SK-N-SH (cell line): ENCODE measurements around the gene SPATA24. TPM values are rescaled to one million over a fixed set of nuclear protein-coding genes. Genes with fewer than 3 reads are reported as not detected.

ENCODE experiments used
- CTCF ChIA-PET: fragments of 300-600, 350-600 bp; formaldehyde crosslinking; extraction: SDS; loops from one replicate; lab custom pipeline; 2021; lab: Yijun Ruan, JAX
- POLR2A ChIA-PET: fragments of 350-600 bp; sonication (Branson Sonifier 250); formaldehyde crosslinking; extraction: SDS; loops from one replicate; lab custom pipeline; 2020; ENCODE audit warnings: antibody characterized with exemption, inconsistent platforms; lab: Yijun Ruan, JAX
- DNase-seq: peaks from one replicate; pipeline ENCODE4 v3.0.0; 2012
- H2AFZ ChIP-seq: fragments of 200-600 bp; sonication (generic); 2 replicates; pipeline ENCODE4 v1.8.1; 2016; ENCODE audit warnings: antibody characterized with exemption, mild to moderate bottlenecking, low read depth
- H3F3A ChIP-seq: fragments of 200-600 bp; sonication (generic); replicated peaks from 2 replicates; pipeline ENCODE3; 2016; ENCODE audit warnings: antibody characterized with exemption, mild to moderate bottlenecking; ENCODE audit not compliant: insufficient read depth
- H3K27ac ChIP-seq, 2 experiments: fragments of 200-500 bp in 1 of 2; fragments of 200-600 bp in 1 of 2; sonication (Bioruptor generic) in 1 of 2; sonication (generic), shearing (Covaris generic) in 1 of 2; 2 replicates each; pipeline versions ENCODE4 v1.5.1 to v1.6.1; 2014 to 2016; ENCODE audit warnings: low read depth in 2 of 2, inconsistent platforms in 1 of 2, low read length in 1 of 2, mild to moderate bottlenecking in 1 of 2, mixed read lengths in 1 of 2
- H3K27me3 ChIP-seq: fragments of 200-600 bp; sonication (generic), shearing (Covaris generic); 2 replicates; pipeline ENCODE4 v1.6.1; 2016; ENCODE audit warnings: mixed run types; ENCODE audit not compliant: insufficient read depth
- H3K36me3 ChIP-seq, 2 experiments: fragments of 200-500 bp in 1 of 2; fragments of 200-600 bp in 1 of 2; sonication (Bioruptor generic) in 1 of 2; sonication (generic) in 1 of 2; replicated peaks in 1 of 2; 2 replicates each; pipeline versions ENCODE3 to v1.5.1; 2014 to 2016; ENCODE audit warnings: low read length in 1 of 2, mild to moderate bottlenecking in 1 of 2; ENCODE audit not compliant: insufficient read depth in 2 of 2, control insufficient read depth in 1 of 2
- H3K4me1 ChIP-seq, 2 experiments: fragments of 200-500 bp in 1 of 2; fragments of 200-600 bp in 1 of 2; sonication (Bioruptor generic) in 1 of 2; sonication (generic), shearing (Covaris generic) in 1 of 2; 2 replicates each; pipeline versions ENCODE4 v1.5.1 to v1.6.1; 2014 to 2016; ENCODE audit warnings: low read depth in 1 of 2, low read length in 1 of 2, mixed run types in 1 of 2; ENCODE audit not compliant: insufficient read depth in 2 of 2, control insufficient read depth in 1 of 2
- H3K4me2 ChIP-seq: fragments of 200-600 bp; sonication (generic), shearing (Covaris generic); 2 replicates; pipeline ENCODE4 v1.6.1; 2017; ENCODE audit warnings: mixed run types
- H3K4me3 ChIP-seq, 2 experiments: fragments of 200-500 bp in 1 of 2; fragments of 200-600 bp in 1 of 2; sonication (Bioruptor generic) in 1 of 2; sonication (generic), shearing (Covaris generic) in 1 of 2; 2 replicates each; pipeline versions ENCODE4 v1.5.1 to v1.8.1; 2014 to 2016; ENCODE audit warnings: low read depth in 2 of 2, inconsistent platforms in 1 of 2, low read length in 1 of 2, mild to moderate bottlenecking in 1 of 2, mixed read lengths in 1 of 2, moderate library complexity in 1 of 2
- H3K79me2 ChIP-seq: fragments of 200-600 bp; sonication (generic); 2 replicates; pipeline ENCODE4 v1.8.1; 2017; ENCODE audit warnings: mild to moderate bottlenecking; ENCODE audit not compliant: insufficient read depth
- H3K9ac ChIP-seq: fragments of 200-600 bp; sonication (generic); 2 replicates; pipeline ENCODE4 v1.6.1; 2017; ENCODE audit warnings: mixed run types
- H3K9me2 ChIP-seq: fragments of 200-600 bp; sonication (generic); 2 replicates; pipeline ENCODE4 v1.6.1; 2017; ENCODE audit warnings: mixed run types
- H3K9me3 ChIP-seq: fragments of 200-600 bp; sonication (generic); 2 replicates; pipeline ENCODE4 v1.6.1; 2017; ENCODE audit warnings: mixed run types, mild to moderate bottlenecking, moderate library complexity
- H4K20me1 ChIP-seq: fragments of 200-600 bp; sonication (generic); 2 replicates; pipeline ENCODE4 v1.6.1; 2017; ENCODE audit warnings: mild to moderate bottlenecking, mixed run types; ENCODE audit not compliant: insufficient read depth
- ELF1 ChIP-seq: IDR thresholded peaks from 2 replicates; pipeline ENCODE4 v1.4.0; 2012
- EZH2phosphoT487 ChIP-seq: fragments of 200-600 bp; sonication (generic); IDR thresholded peaks from 2 replicates; pipeline ENCODE4 v1.6.1; 2017; ENCODE audit warnings: low read depth, mixed run types, mild to moderate bottlenecking, antibody characterized with exemption, moderate library complexity, borderline replicate concordance
- FOXM1 ChIP-seq: IDR thresholded peaks from 2 replicates; pipeline ENCODE4 v1.4.0; 2012; ENCODE audit warnings: low read depth, mild to moderate bottlenecking
- MXI1 ChIP-seq: IDR thresholded peaks from 2 replicates; pipeline ENCODE4 v1.6.1; 2012; ENCODE audit warnings: mild to moderate bottlenecking, low read depth, low read length, improper control_type of control experiment
- TAF1 ChIP-seq: IDR thresholded peaks from 2 replicates; pipeline ENCODE4 v1.6.1; 2012; ENCODE audit warnings: low read depth, mild to moderate bottlenecking, low read length, moderate library complexity, borderline replicate concordance
- WGBS: methylation state at CpG from one replicate; pipeline ENCODE4 v1.1.6; 2017; ENCODE audit warnings: low lambda C conversion rate; 5-methylcytosine and 5-hydroxymethylcytosine counted together
- polyA plus RNA-seq, 3 experiments: library from polyadenylated mRNA; depleted of rRNA; stranded (reverse); fragments of >200 nt; gene quantifications; 2 replicates each; pipeline ENCODE4 v1.2.3, GENCODE V29; 2012
- TF ChIP-seq, protein P1 (sequence below): IDR thresholded peaks from 2 replicates; pipeline ENCODE4 v1.4.0; 2012; ENCODE audit warnings: low read depth, borderline replicate concordance
- TF ChIP-seq, protein P2 (sequence below): IDR thresholded peaks from 2 replicates; pipeline ENCODE4 v1.6.1; 2012; ENCODE audit warnings: mild to moderate bottlenecking, low read depth, low read length, moderate library complexity

SPATA24 gene
- polyA plus RNA-seq, 1 of the 3 experiments (the other 2 are of a cell fraction) = 7.6 TPM

DNA sequence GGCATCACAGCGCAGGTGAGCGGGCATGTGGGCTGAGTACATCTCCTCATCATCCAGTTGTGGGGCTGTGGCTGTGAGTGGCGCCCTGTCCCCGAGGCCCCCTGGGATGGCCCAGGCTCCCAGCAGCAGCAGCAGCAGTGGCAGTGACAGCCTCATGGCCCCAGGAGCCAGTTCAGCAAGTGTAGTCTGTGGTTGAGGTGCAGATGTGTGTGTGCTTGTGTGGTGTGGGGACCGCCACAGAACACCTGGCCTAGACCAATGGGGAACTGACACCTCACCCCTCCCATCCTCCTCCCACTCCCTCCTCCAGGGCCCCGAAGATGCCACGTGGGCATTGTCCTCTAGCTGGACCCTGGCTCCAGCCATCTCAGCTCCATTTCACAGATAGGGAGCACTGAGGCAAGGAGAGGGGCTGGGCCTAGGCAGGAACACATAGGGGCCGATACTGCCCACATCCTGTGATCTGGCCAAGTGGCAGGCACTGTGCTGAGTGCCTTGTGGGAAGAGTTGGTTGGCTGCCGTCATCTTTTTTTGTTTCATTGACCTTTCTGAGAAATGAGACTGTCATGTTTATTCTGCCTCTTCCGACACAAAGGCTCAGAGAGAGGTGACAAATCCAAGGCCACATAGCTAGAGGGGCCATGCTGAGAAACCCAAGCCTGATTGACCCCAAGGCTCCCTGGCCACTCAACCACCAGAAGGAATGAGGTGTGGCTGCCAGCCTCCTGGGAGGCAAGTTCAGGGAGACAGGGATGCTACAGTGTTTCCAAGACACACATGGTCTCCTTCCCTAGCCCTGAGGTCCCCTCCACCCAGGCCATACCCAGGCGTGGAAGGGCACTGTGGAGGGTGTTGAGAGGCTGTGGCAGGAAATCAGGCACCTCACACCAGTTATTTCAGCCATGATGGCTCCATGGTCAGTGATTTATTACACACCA is 13.9 kb downstream of the SPATA24 start, which contains the start of gene MZB1:
MZB1 (minus strand) TSS at position 213 of the 938 bp plus-strand sequence; CDS start at position 156, 57 bp downstream.
- CTCF ChIA-PET = interaction anchor here (0.6 to 6.3 kb wide), 2 partner anchors 13 to 48 kb away, joined by 3 to 29 read pairs; partner anchors contain the start of gene SPATA24
- WGBS = 93% methylated on average over 9 of the region's 11 CpGs
- H2AFZ ChIP-seq = no peak within 1 kb of the TSS

More for the DNA sequence above, 13.9 kb downstream of the SPATA24 start, which contains the start of gene MZB1:
- DNase-seq = no peak
- Histone ChIP-seq H4K20me1 (no peaks in the 10 kb centered on the region), H3K79me2 (no peaks in the 10 kb centered on the region), H3K4me2 (no peak within 1 kb of the TSS), H3K9ac (no peak within 1 kb of the TSS), H3K4me3 (no peak within 1 kb of the TSS), H3K36me3 (no peaks in the 10 kb centered on the region), H3K9me2 (no peaks in the 10 kb centered on the region), H3K9me3 (no peaks in the 10 kb centered on the region), H3K27ac (no peak within 1 kb of the TSS), H3K4me1 (peaks cover 0 to 3% of the 10 kb centered on the region in 2 experiments; a peak in 1 of 4 replicates), H3K27me3 (peaks cover 12% of the 10 kb centered on the region; the same call in 1 of the 2 replicates), H3F3A (no peaks in the 10 kb centered on the region)
- TF ChIP-seq MXI1 = no peak
- no peak for TF ChIP-seq FOXM1
- TF ChIP-seq TAF1 = no peak
- TF ChIP-seq, protein P1, sequence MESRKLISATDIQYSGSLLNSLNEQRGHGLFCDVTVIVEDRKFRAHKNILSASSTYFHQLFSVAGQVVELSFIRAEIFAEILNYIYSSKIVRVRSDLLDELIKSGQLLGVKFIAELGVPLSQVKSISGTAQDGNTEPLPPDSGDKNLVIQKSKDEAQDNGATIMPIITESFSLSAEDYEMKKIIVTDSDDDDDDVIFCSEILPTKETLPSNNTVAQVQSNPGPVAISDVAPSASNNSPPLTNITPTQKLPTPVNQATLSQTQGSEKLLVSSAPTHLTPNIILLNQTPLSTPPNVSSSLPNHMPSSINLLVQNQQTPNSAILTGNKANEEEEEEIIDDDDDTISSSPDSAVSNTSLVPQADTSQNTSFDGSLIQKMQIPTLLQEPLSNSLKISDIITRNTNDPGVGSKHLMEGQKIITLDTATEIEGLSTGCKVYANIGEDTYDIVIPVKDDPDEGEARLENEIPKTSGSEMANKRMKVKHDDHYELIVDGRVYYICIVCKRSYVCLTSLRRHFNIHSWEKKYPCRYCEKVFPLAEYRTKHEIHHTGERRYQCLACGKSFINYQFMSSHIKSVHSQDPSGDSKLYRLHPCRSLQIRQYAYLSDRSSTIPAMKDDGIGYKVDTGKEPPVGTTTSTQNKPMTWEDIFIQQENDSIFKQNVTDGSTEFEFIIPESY = no peak
- no peak for TF ChIP-seq ELF1
- TF ChIP-seq EZH2phosphoT487 = no peak
- TF ChIP-seq, protein P2, sequence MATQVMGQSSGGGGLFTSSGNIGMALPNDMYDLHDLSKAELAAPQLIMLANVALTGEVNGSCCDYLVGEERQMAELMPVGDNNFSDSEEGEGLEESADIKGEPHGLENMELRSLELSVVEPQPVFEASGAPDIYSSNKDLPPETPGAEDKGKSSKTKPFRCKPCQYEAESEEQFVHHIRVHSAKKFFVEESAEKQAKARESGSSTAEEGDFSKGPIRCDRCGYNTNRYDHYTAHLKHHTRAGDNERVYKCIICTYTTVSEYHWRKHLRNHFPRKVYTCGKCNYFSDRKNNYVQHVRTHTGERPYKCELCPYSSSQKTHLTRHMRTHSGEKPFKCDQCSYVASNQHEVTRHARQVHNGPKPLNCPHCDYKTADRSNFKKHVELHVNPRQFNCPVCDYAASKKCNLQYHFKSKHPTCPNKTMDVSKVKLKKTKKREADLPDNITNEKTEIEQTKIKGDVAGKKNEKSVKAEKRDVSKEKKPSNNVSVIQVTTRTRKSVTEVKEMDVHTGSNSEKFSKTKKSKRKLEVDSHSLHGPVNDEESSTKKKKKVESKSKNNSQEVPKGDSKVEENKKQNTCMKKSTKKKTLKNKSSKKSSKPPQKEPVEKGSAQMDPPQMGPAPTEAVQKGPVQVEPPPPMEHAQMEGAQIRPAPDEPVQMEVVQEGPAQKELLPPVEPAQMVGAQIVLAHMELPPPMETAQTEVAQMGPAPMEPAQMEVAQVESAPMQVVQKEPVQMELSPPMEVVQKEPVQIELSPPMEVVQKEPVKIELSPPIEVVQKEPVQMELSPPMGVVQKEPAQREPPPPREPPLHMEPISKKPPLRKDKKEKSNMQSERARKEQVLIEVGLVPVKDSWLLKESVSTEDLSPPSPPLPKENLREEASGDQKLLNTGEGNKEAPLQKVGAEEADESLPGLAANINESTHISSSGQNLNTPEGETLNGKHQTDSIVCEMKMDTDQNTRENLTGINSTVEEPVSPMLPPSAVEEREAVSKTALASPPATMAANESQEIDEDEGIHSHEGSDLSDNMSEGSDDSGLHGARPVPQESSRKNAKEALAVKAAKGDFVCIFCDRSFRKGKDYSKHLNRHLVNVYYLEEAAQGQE = no peak
- POLR2A ChIA-PET = no interaction called here
